NCI-H146 treated with DMSO at 0.1 percent for 48 hours (cell line): ENCODE measurements around the gene NUP210.
"Not testable (repeated sequence)": the region's sequence is repeated elsewhere in the genome, so short reads cannot be mapped to it uniquely, and the experiment has no call there.

Source experiments
- DNase-seq: peaks from one replicate; lab custom pipeline; 2025; ENCODE audit not compliant: unreplicated experiment; lab: John Stamatoyannopoulos, UW

The NUP210 gene

GRCh38 chr3:13430411-13430875 lies 10.3 kb upstream of the NUP210 start:
- not testable (repeated sequence) for DNase-seq

- DNase-seq = no peak
Observed at GRCh38 chr3:13429631-13430291, 9.6 kb upstream of the NUP210 start.

- DNase-seq = not testable (repeated sequence)
Observed at GRCh38 chr3:13428678-13429077, 8.6 kb upstream of the NUP210 start.

- no peak for DNase-seq
Observed at GRCh38 chr3:13427662-13428603, 7.8 kb upstream of the NUP210 start.

GRCh38 chr3:13426591-13426990 lies 6.5 kb upstream of the NUP210 start:
- no peak for DNase-seq

- DNase-seq = no peak
Observed at GRCh38 chr3:13425689-13426088, 5.6 kb upstream of the NUP210 start.

GRCh38 chr3:13424865-13425617 lies 4.9 kb upstream of the NUP210 start:
- DNase-seq = no peak

- DNase-seq = no peak
Observed at GRCh38 chr3:13424141-13424844, 4.2 kb upstream of the NUP210 start.

GRCh38 chr3:13420831-13421765 lies 976 bp upstream of the NUP210 start:
- no peak for DNase-seq

- DNase-seq = no peak
Observed at GRCh38 chr3:13419505-13420044, 547 bp downstream of the NUP210 start.

GRCh38 chr3:13417166-13417947 lies 2.8 kb downstream of the NUP210 start:
- DNase-seq = no peak

- no peak for DNase-seq
Observed at GRCh38 chr3:13415997-13416793, 3.9 kb downstream of the NUP210 start.

- no peak for DNase-seq
Observed at GRCh38 chr3:13415236-13415986, 4.7 kb downstream of the NUP210 start.

GRCh38 chr3:13414040-13414729 lies 5.9 kb downstream of the NUP210 start:
- DNase-seq = no peak

GRCh38 chr3:13411186-13411860 lies 8.8 kb downstream of the NUP210 start:
- DNase-seq = no peak

- no peak for DNase-seq
Observed at GRCh38 chr3:13408890-13409289, 11.2 kb downstream of the NUP210 start.
